AG08396 (cell line): ENCODE results near the gene EML1.
A peak's percentile ranks its signal among the peaks of the same experiment; 100 is the strongest.
"Not testable (repeated sequence)": the region's sequence is repeated elsewhere in the genome, so short reads cannot be mapped to it uniquely, and the experiment has no call there.

Experiments
- DNase-seq: peaks from one replicate; pipeline ENCODE4 v3.0.0; 2012; ENCODE audit warnings: low spot score, mixed read lengths

EML1 gene

GRCh38 chr14:99755629-99756603 is 37.3 kb upstream of the EML1 start:
- peak; percentile 93 for DNase-seq

GRCh38 chr14:99756796-99757195 is 36.4 kb upstream of the EML1 start:
- no peak for DNase-seq

- peak; percentile 76 for DNase-seq
Observed at GRCh38 chr14:99757331-99758070, 35.7 kb upstream of the EML1 start.

- DNase-seq, result peak; percentile 76
Observed at GRCh38 chr14:99758121-99758821, 34.9 kb upstream of the EML1 start.

- DNase-seq, result no peak
Observed at GRCh38 chr14:99758872-99759545, 34.2 kb upstream of the EML1 start.

GRCh38 chr14:99759546-99759925 is 33.7 kb upstream of the EML1 start:
- no peak for DNase-seq

- DNase-seq, result no peak
Observed at GRCh38 chr14:99760817-99761216, 32.4 kb upstream of the EML1 start.

GRCh38 chr14:99762911-99763310 is 30.3 kb upstream of the EML1 start:
- DNase-seq, result not testable (repeated sequence)

GRCh38 chr14:99763527-99764221 is 29.5 kb upstream of the EML1 start:
- no peak for DNase-seq

- no peak for DNase-seq
Observed at GRCh38 chr14:99764222-99764706, 28.9 kb upstream of the EML1 start.

- no peak for DNase-seq
Observed at GRCh38 chr14:99768381-99768780, 24.8 kb upstream of the EML1 start.

GRCh38 chr14:99769123-99769522 is 24.1 kb upstream of the EML1 start:
- DNase-seq, result no peak

GRCh38 chr14:99769799-99770198 is 23.4 kb upstream of the EML1 start:
- no peak for DNase-seq

GRCh38 chr14:99772371-99773283 is 20.6 kb upstream of the EML1 start:
- DNase-seq, result no peak

- no peak for DNase-seq
Observed at GRCh38 chr14:99773521-99774497, 19.4 kb upstream of the EML1 start.

- DNase-seq, result no peak
Observed at GRCh38 chr14:99774556-99775307, 18.5 kb upstream of the EML1 start.

GRCh38 chr14:99775351-99775750 is 17.9 kb upstream of the EML1 start:
- no peak for DNase-seq

- DNase-seq, result no peak
Observed at GRCh38 chr14:99777951-99778350, 15.3 kb upstream of the EML1 start.
